Panc1 (cell line): Measurements from ENCODE around the gene TUBA1C.

Source experiments
- POLR2AphosphoS5 ChIP-seq: IDR thresholded peaks from 2 replicates; pipeline ENCODE4 v1.6.1; 2012; ENCODE audit warnings: mild to moderate bottlenecking, low read depth, low read length, moderate library complexity
- SIN3A ChIP-seq: IDR thresholded peaks from 2 replicates; pipeline ENCODE4 v1.6.1; 2012; ENCODE audit warnings: low read depth, mild to moderate bottlenecking, low read length, moderate library complexity, borderline replicate concordance; ENCODE audit not compliant: insufficient read depth
- TCF7L2 ChIP-seq: IDR thresholded peaks from 2 replicates; pipeline ENCODE4 v1.6.1; 2011; ENCODE audit warnings: mild to moderate bottlenecking, low read depth, low read length, inconsistent platforms
- TF ChIP-seq, protein P1 (sequence below): fragments of 450-650 bp; IDR thresholded peaks from 2 replicates; pipeline ENCODE4 v1.5.1; 2017; ENCODE audit warnings: mild to moderate bottlenecking
- TF ChIP-seq, protein P2 (sequence below), 2 experiments: IDR thresholded peaks; 2 replicates each; pipeline ENCODE4 v1.6.1; 2011 to 2012; ENCODE audit warnings: low read depth in 2 of 2, control low read depth in 1 of 2, low read length in 1 of 2, mild to moderate bottlenecking in 1 of 2, moderate library complexity in 1 of 2; ENCODE audit not compliant: insufficient read depth in 1 of 2

DNA sequence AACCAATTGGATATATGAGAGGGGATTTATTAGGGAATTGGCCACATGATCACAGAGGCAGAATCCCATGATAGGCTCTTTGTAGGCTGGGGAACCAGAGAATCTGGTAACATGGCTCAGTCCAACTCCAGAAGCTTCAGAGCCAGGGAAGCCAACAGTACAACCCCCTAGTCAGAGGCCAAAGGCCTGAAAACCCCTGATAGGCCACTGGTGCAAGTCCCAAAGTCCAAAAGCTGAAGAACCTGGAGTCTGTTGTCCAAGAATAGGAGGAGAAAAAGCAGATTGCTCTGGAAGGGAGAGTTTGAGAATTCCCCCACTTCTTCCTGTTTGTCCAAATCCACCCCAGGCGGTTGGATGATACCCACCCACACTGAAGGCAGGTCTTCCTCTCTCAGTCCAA is 49.9 kb downstream of the TUBA1C start:
- TF ChIP-seq, protein P1, sequence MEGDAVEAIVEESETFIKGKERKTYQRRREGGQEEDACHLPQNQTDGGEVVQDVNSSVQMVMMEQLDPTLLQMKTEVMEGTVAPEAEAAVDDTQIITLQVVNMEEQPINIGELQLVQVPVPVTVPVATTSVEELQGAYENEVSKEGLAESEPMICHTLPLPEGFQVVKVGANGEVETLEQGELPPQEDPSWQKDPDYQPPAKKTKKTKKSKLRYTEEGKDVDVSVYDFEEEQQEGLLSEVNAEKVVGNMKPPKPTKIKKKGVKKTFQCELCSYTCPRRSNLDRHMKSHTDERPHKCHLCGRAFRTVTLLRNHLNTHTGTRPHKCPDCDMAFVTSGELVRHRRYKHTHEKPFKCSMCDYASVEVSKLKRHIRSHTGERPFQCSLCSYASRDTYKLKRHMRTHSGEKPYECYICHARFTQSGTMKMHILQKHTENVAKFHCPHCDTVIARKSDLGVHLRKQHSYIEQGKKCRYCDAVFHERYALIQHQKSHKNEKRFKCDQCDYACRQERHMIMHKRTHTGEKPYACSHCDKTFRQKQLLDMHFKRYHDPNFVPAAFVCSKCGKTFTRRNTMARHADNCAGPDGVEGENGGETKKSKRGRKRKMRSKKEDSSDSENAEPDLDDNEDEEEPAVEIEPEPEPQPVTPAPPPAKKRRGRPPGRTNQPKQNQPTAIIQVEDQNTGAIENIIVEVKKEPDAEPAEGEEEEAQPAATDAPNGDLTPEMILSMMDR = no peak
- TF ChIP-seq POLR2AphosphoS5 (no peak), TCF7L2 (no peak), SIN3A (no peak)
- TF ChIP-seq, protein P2, sequence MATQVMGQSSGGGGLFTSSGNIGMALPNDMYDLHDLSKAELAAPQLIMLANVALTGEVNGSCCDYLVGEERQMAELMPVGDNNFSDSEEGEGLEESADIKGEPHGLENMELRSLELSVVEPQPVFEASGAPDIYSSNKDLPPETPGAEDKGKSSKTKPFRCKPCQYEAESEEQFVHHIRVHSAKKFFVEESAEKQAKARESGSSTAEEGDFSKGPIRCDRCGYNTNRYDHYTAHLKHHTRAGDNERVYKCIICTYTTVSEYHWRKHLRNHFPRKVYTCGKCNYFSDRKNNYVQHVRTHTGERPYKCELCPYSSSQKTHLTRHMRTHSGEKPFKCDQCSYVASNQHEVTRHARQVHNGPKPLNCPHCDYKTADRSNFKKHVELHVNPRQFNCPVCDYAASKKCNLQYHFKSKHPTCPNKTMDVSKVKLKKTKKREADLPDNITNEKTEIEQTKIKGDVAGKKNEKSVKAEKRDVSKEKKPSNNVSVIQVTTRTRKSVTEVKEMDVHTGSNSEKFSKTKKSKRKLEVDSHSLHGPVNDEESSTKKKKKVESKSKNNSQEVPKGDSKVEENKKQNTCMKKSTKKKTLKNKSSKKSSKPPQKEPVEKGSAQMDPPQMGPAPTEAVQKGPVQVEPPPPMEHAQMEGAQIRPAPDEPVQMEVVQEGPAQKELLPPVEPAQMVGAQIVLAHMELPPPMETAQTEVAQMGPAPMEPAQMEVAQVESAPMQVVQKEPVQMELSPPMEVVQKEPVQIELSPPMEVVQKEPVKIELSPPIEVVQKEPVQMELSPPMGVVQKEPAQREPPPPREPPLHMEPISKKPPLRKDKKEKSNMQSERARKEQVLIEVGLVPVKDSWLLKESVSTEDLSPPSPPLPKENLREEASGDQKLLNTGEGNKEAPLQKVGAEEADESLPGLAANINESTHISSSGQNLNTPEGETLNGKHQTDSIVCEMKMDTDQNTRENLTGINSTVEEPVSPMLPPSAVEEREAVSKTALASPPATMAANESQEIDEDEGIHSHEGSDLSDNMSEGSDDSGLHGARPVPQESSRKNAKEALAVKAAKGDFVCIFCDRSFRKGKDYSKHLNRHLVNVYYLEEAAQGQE (IDR thresholded peaks at IDR 0.05; ENCODE audit: insufficient read depth in 1 of 2, low read depth in 2 of 2, low read length in 1 of 2) = no peak
